ENCODE results near the gene ARID1A.
"Not testable (repeated sequence)": the region's sequence is repeated elsewhere in the genome, so short reads cannot be mapped to it uniquely, and the experiment has no call there.

The ARID1A gene

GRCh38 chr1:26695356-26696118, at the start of gene ARID1A:
Gene ARID1A, plus strand, starts transcription at chr1:26696015. Its CDS starts 389 bp downstream, at chr1:26696404.
- TF ChIP-seq POLR2A (IDR thresholded peaks at IDR 0.05; ENCODE audit: low read length) (peak; percentile 95), GATA1 (IDR thresholded peaks at IDR 0.05; ENCODE audit: low read depth, low read length) (no peak)

GRCh38 chr1:26664802-26665201, 31.0 kb upstream of the ARID1A start:
- no peak for DNase-seq
- TF ChIP-seq GATA1 (IDR thresholded peaks at IDR 0.05; ENCODE audit: low read depth, low read length) (no peak), POLR2A (IDR thresholded peaks at IDR 0.05; ENCODE audit: low read length) (no peak)

More at GRCh38 chr1:26695356-26696118, at the start of gene ARID1A:
- DNase-seq, result peak; percentile 96 to 98

- no peak for DNase-seq
- no peak for TF ChIP-seq POLR2A (IDR thresholded peaks at IDR 0.05; ENCODE audit: low read length)
- TF ChIP-seq GATA1 (IDR thresholded peaks at IDR 0.05; ENCODE audit: low read depth, low read length), result no peak
These were observed 29.0 kb upstream of the ARID1A start for GRCh38 chr1:26666855-26667254.

GRCh38 chr1:26668106-26668786, 27.6 kb upstream of the ARID1A start:
- DNase-seq, result not testable (repeated sequence)

- TF ChIP-seq POLR2A (IDR thresholded peaks at IDR 0.05; ENCODE audit: low read length) (no peak), GATA1 (IDR thresholded peaks at IDR 0.05; ENCODE audit: low read depth, low read length) (no peak)
- DNase-seq, result peak in 1 of 2 experiments; percentile 81
These were observed 18.3 kb upstream of the ARID1A start for GRCh38 chr1:26677306-26678115.

GRCh38 chr1:26684763-26685508, 10.9 kb upstream of the ARID1A start:
- no peak for DNase-seq

GRCh38 chr1:26686795-26687194, 9.0 kb upstream of the ARID1A start:
- TF ChIP-seq POLR2A (IDR thresholded peaks at IDR 0.05; ENCODE audit: low read length) (no peak), GATA1 (IDR thresholded peaks at IDR 0.05; ENCODE audit: low read depth, low read length) (no peak)
- DNase-seq, result peak in 1 of 2 experiments; percentile 36

More at GRCh38 chr1:26684763-26685508, 10.9 kb upstream of the ARID1A start:
- TF ChIP-seq GATA1 (IDR thresholded peaks at IDR 0.05; ENCODE audit: low read depth, low read length) (no peak), POLR2A (IDR thresholded peaks at IDR 0.05; ENCODE audit: low read length) (no peak)

- DNase-seq, result no peak
- TF ChIP-seq POLR2A (IDR thresholded peaks at IDR 0.05; ENCODE audit: low read length) (no peak), GATA1 (IDR thresholded peaks at IDR 0.05; ENCODE audit: low read depth, low read length) (no peak)
These were observed 6.3 kb upstream of the ARID1A start for GRCh38 chr1:26689504-26689903.

GRCh38 chr1:26690157-26690556, 5.7 kb upstream of the ARID1A start:
- no peak for DNase-seq
- no peak for TF ChIP-seq GATA1 (IDR thresholded peaks at IDR 0.05; ENCODE audit: low read depth, low read length)
- no peak for TF ChIP-seq POLR2A (IDR thresholded peaks at IDR 0.05; ENCODE audit: low read length)

- TF ChIP-seq GATA1 (IDR thresholded peaks at IDR 0.05; ENCODE audit: low read depth, low read length), result no peak
- TF ChIP-seq POLR2A (IDR thresholded peaks at IDR 0.05; ENCODE audit: low read length), result no peak
- DNase-seq, result no peak
These were observed 5.2 kb upstream of the ARID1A start for GRCh38 chr1:26690576-26691031.

GRCh38 chr1:26692211-26692792, 3.5 kb upstream of the ARID1A start:
- peak; percentile 91 to 95 for DNase-seq
- TF ChIP-seq POLR2A (IDR thresholded peaks at IDR 0.05; ENCODE audit: low read length) (peak; percentile 80), GATA1 (IDR thresholded peaks at IDR 0.05; ENCODE audit: low read depth, low read length) (no peak)

GRCh38 chr1:26692793-26693490, 2.9 kb upstream of the ARID1A start:
- DNase-seq, result peak; percentile 96 to 98
- TF ChIP-seq POLR2A (IDR thresholded peaks at IDR 0.05; ENCODE audit: low read length), result peak; percentile 72
- TF ChIP-seq GATA1 (IDR thresholded peaks at IDR 0.05; ENCODE audit: low read depth, low read length), result peak; percentile 94
